ENCODE data around the gene STK24.

The STK24 gene

GRCh38 chr13:98528663-98529064 is 48.2 kb downstream of the STK24 start:
- no peak for DNase-seq

GRCh38 chr13:98527526-98527925 is 49.4 kb downstream of the STK24 start:
- no peak for DNase-seq

DNA sequence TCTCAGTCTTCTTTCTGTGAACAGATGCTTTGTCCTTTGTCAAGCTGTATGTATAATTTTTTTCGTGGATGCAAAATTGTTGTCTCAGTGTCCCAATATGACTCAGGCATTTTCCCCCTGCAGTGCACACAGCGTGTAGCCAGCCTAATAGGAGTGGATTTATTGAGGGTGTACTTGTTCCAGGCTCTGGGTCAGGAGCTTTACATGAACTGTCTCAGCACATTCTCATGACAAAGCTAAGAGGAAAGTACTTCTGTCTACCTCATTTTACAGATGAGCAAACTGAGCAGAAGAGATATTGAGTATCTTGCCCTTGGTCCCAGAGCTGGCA is 50.8 kb downstream of the STK24 start:
- DNase-seq = no peak

DNA sequence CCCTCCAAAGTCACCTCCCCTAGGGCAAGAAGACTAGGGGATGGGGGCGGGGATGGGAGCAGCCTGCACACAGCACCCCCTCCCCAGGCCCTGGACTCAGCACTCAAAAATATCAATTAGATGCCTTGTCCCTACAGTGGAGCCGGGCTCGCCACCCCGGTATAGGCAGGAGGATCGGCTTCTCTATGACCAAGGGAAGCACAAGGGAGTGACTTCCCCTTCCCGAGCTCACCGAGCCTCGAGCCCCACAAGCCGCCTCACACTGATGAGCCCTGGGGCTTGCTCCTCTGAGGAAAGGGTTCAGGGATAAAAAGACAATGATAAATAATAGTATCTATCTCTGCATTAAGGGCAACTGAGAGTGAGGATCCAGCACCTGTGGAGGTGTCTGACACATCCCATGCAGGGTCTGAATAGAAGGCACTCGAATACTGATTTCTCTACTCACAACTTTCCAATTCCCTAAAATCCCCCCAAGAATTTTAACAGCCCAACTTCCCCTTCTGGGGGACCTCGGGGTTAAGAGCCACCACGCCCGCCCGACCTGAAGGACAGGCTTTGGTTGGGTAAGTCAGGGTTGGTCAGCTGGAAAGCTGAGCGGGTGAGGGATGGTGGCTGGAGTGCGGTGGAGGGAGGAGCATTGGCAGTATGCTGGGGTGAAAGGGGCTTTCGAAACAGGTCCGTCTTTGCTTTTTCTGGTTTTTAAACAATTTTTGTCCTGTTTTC is 51.3 kb downstream of the STK24 start:
- no peak for DNase-seq

DNA sequence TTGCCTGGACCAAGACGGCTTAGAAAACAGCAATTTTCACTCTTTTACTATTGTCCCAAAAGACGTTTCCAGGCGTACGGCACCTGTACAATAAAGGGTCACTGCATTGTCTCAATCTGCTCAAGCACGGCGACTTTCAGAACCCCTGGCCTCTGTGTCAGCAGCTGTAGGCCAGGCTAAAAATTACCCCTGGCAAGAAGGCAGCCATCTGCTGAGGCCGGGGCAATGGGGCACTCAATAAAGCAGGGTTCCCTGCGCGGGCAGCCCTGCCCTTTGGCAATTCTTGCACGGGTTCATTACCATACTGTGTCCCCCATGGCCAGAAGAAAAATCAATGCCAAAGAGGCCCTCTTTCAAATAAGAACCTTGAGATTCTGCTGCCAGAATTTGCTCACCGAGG is 52.1 kb downstream of the STK24 start:
- DNase-seq = no peak

DNA sequence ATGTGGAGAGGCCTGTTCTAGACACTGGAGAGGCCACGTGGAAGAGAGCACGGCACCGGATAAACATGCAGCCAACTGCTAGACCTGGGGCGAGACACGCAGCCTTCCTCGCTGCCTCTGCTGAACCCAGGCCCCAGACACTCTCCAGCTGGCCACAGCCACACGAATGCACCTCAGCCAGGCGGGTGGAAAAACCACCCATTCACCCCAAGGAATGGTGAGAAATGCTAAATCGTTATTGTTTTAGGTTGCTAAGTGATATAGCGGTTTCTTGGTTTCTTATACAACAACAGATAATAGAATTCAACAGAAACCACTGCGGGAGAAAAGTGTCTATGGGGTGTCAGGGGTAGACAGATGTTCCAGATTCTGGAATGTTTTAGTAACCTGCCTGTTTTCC is 52.5 kb downstream of the STK24 start:
- DNase-seq = no peak

DNA sequence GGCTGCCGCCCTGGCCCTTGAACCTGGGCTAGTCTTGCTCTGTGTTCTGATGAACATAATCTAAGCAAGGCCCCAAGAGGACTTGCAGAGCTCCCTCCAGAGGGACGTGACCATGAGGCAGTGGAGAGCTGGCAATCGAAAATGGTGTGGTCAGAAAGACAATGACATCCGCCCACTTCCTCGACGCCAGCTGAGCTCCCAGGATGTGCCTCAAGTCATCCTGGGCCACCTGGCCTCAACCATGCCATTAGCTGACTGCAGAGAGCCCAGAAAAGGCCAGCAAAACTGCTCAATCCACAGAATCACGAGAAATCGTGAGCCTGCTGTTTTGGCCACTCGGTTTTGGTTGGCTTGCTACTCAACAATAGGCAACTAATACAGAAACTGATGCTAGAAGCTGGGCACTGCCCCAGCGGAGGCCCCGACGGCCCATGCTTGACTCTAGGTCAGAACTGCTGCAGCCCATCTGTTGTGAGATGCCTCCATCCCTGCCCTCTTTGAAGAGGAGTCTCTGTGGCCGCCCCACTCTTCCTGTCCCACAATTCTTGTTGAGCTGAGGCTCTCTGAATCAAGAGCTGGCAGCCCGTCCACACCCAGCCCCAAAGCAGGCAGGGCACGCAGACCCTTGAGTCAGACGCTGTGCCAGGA is 53.3 kb downstream of the STK24 start:
- DNase-seq = no peak

DNA sequence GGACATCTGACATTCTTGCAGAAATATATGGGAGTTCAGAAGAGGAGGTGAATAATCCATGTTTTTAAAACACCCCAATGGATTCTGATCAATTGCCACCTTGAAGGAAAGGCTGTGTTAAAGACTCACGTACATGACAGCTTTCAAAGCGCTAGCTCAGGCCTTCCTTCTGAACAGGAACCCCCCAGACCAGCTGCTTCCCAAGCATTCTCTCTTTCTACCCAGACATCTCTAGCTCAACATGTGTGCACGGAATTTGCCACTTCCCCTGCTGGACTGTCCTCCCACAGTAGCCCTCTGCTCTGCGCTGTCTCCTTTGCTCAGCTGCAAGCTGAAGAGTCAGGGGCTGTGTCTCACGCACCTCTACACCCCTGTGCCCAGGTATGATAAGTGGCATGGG is 54.5 kb downstream of the STK24 start:
- DNase-seq = no peak

GRCh38 chr13:98521461-98522247 is 55.3 kb downstream of the STK24 start:
- no peak for DNase-seq

- DNase-seq = no peak
Measured at GRCh38 chr13:98520674-98521449, 56.0 kb downstream of the STK24 start.

DNA sequence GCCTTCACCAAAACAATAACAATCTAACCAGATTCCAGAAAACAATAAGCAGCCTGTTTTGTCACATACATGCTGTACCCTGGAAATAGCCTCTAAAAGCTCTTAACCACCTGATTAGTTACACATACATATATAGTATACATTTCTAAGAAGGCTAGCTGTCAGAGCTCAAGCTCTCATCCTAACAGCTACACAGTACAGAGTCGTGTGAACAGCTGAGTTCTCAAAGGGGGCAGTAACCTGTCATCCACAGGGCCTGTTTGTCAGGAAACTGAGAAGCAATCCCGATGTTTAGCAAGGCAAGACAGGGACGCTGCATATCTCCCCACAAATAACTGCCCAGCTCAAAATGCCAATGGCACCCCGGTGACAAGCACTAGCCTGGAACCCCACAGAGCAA is 56.9 kb downstream of the STK24 start:
- DNase-seq = no peak

GRCh38 chr13:98517576-98518310 is 59.2 kb downstream of the STK24 start:
- no peak for DNase-seq

DNA sequence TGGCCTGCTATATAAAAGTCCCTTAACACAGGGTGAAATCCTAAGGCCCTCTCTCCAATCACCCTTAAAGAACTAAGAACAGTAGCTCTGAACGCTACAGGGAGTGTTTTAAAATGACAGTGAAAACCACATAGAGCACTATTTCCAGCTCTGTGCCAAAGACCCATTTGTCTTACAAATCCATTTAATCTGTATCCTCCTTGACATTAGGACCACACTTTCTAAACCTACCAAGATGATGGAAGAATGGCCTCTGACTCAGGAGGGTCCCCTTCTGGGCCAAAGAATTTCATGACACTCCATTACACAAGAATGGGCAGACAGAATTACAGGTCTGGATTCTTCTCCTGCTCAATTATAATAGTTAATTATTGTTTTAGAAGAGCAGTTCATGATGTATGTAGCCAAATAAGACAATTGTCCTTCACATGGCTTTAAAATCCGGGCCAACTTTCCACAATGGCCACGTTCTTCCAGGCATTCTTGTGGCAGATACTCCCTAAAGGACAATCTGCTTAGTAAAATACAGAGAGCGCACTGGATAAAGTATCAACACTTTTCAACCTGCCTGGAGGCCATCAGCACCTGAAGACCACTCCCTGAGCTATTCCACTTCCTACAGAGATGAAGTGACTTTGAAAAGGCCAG is 61.0 kb downstream of the STK24 start:
- no peak for DNase-seq

DNA sequence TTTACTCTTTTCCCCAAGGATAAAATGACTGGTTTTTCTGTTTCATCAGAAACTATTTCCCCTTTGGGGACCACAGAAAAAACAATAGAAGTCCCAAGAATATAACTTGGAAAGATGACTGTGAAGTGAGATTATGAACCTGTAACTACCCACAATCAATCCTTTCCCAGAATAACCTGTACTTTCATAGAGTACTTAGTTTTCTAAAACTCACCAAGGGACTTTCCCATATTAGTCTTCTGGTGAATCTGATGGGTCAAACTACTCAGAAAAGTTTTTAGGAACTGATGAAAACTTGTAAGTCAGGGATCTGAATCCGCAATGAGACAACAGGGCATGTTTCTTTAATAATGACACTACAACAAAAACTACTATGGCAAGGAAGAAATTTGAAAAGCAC is 62.6 kb downstream of the STK24 start:
- no peak for DNase-seq

DNA sequence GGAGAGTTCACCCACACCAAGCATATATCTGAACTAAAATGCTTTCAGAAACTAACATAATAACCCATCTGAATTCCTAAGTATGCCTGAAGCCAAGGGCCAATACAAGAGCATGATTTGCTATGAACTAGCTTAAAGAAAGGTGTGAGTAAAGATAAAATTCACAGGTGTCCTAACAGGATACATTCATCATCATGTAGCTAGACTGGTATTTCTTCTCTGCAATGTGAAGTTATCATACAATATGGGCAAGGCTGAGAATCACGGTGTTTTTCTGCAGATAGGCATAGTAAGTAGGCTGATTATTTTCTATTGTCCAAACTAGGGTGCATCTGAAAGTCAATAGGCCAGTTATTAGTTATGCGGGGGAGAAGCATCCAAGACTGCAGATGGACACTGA is 63.1 kb downstream of the STK24 start:
- DNase-seq = no peak

GRCh38 chr13:98512774-98513665 is 63.9 kb downstream of the STK24 start:
- DNase-seq = no peak

GRCh38 chr13:98511435-98511834 is 65.5 kb downstream of the STK24 start:
- no peak for DNase-seq

DNA sequence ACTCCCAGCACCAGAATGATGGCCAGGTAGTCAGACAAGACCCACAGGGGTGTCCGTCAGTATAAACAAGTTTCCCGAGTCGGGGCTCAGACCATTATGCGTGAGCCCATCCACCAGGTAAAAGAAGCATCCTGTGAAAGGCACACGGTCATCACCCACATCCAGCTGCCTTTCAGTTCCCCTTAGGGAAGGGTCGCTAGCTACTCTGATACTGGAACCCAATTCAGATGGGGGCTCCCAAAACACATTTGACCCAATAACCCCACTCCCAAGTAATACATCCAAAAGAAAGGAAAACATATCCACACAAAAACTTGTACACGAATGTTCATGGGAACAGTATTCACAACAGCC is 66.8 kb downstream of the STK24 start:
- no peak for DNase-seq

GRCh38 chr13:98509271-98510155 is 67.4 kb downstream of the STK24 start:
- DNase-seq = no peak

- no peak for DNase-seq
Measured at GRCh38 chr13:98508685-98509084, 68.2 kb downstream of the STK24 start.
